Measurements from ENCODE around the gene TM4SF20. TPM values are rescaled to one million over a fixed set of nuclear protein-coding genes. Genes with fewer than 3 reads are reported as not detected.

Gene TM4SF20
- total and polyA plus RNA-seq, 7 donors: 1.5 to 8.4 (median 2.3) TPM; not detected in 4

DNA sequence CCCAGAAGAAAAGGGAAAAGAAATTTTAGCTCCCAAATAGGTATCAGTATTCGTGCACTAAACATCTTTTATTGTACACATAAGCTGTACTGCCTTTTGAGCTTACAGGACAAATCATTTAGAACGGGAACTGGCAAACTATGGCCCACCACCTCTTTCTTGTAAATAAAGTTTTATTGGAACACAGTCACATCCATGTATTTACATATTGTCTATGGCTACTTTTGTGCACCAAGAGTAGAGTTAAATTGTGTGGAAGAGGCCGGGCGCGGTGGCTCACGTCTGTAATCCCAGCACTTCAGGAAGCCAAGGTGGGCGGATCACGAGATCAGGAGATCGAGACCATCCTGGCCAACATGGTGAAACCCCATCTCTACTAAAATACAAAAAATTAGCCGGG is 5.7 kb downstream of the TM4SF20 start:
- DNase-seq: no peak
- intact Hi-C loops (cut with DNase I): no loop called here
- no peaks in the 10 kb centered on the region for H3K4me1 ChIP-seq
- no peak overlapping the region for H3K27ac ChIP-seq
- WGBS, 2 donors: 90 to 91% methylated on average over 10 of the region's 10 CpGs
- no peaks in the 10 kb centered on the region for H3K36me3 ChIP-seq
- H3K27me3 ChIP-seq: peaks cover 0 to 3% (median 0%) of the 10 kb centered on the region in 3 donors
- no peak overlapping the region for H3K4me3 ChIP-seq
- no peaks in the 10 kb centered on the region for H3K9me3 ChIP-seq
- TF ChIP-seq EP300 (IDR thresholded peaks at IDR 0.05) (no peak), POLR2A (IDR thresholded peaks at IDR 0.05) (no peak), POLR2AphosphoS5 (IDR thresholded peaks at IDR 0.05) (no peak)
- TF ChIP-seq, protein P1, sequence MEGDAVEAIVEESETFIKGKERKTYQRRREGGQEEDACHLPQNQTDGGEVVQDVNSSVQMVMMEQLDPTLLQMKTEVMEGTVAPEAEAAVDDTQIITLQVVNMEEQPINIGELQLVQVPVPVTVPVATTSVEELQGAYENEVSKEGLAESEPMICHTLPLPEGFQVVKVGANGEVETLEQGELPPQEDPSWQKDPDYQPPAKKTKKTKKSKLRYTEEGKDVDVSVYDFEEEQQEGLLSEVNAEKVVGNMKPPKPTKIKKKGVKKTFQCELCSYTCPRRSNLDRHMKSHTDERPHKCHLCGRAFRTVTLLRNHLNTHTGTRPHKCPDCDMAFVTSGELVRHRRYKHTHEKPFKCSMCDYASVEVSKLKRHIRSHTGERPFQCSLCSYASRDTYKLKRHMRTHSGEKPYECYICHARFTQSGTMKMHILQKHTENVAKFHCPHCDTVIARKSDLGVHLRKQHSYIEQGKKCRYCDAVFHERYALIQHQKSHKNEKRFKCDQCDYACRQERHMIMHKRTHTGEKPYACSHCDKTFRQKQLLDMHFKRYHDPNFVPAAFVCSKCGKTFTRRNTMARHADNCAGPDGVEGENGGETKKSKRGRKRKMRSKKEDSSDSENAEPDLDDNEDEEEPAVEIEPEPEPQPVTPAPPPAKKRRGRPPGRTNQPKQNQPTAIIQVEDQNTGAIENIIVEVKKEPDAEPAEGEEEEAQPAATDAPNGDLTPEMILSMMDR (IDR thresholded peaks at IDR 0.05): no peak

DNA sequence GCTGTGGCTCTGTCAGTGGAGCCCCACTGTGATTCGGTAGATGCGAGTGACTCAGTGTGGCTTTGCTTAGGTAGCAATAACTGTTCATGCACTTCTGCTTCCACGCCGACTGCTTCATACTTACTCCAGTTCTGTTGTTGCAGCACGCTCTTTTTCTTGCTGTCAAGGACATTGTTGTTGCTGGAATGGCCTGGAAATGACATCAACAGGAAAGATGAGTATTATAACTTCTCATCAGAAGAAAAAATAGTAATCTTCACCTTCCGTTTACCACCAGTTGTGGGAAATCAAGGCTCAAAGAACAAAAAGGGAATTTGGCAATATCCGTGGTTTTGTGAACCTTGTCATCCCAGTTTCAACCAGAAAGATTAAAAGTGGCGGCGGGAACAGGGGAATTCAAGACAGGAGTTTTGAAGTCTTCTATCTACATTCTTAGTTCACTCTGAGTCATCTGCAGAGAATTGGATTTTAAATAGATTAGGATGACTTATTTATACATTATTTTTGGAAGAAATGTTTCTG is 8.3 kb downstream of the TM4SF20 start:
- no peaks in the 10 kb centered on the region for H3K36me3 ChIP-seq
- peak overlapping the region in 1 of 4 donors; percentile 33 for H3K27ac ChIP-seq
- WGBS, 2 donors: 86 to 88% methylated on average over 9 of the region's 9 CpGs
- TF ChIP-seq EP300 (IDR thresholded peaks at IDR 0.05) (peak in 1 of 4 donors; percentile 40), POLR2AphosphoS5 (IDR thresholded peaks at IDR 0.05) (peak in 2 of 4 donors; percentile 16 to 42)
- TF ChIP-seq, protein P1 (IDR thresholded peaks at IDR 0.05): no peak
- intact Hi-C loops (cut with DNase I): no loop called here
- H3K4me1 ChIP-seq: peaks cover 0 to 14% (median 9%) of the 10 kb centered on the region in 4 donors
- H3K27me3 ChIP-seq: no peaks in the 10 kb centered on the region
- no peak overlapping the region for H3K4me3 ChIP-seq
- DNase-seq: peak; percentile 70
- no peaks in the 10 kb centered on the region for H3K9me3 ChIP-seq

DNA sequence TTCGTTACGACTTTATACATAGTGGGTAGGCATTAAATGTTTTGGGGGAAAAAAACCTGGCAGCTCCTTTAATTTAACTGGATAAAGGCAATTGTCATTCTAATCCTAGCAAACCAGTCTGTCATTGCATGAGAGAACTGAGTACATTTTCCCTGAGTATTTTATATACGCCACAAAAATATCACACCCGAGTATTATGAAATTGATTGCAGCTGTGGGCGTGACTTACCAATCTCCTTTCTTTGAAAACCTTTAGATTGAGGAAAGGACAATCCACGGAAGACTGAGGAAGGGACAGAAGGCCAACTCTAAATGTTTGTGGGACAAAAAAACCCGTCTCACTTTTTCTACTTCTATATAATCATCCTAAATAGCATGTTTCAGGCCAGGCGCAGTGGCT is 9.0 kb downstream of the TM4SF20 start:
- H3K9me3 ChIP-seq: no peaks in the 10 kb centered on the region
- TF ChIP-seq POLR2AphosphoS5 (IDR thresholded peaks at IDR 0.05): no peak
- no peak for TF ChIP-seq POLR2A (IDR thresholded peaks at IDR 0.05)
- TF ChIP-seq EP300 (IDR thresholded peaks at IDR 0.05): no peak
- TF ChIP-seq, protein P1 (IDR thresholded peaks at IDR 0.05): no peak
- no peaks in the 10 kb centered on the region for H3K36me3 ChIP-seq
- no peak for DNase-seq
- H3K27ac ChIP-seq: peak overlapping the region in 1 of 4 donors; percentile 33
- H3K27me3 ChIP-seq: no peaks in the 10 kb centered on the region
- intact Hi-C loops (cut with DNase I): no loop called here
- peaks cover 0 to 14% (median 9%) of the 10 kb centered on the region in 4 donors for H3K4me1 ChIP-seq
- H3K4me3 ChIP-seq: no peak overlapping the region
- WGBS, 2 donors: 74 to 83% methylated on average over 8 of the region's 8 CpGs

DNA sequence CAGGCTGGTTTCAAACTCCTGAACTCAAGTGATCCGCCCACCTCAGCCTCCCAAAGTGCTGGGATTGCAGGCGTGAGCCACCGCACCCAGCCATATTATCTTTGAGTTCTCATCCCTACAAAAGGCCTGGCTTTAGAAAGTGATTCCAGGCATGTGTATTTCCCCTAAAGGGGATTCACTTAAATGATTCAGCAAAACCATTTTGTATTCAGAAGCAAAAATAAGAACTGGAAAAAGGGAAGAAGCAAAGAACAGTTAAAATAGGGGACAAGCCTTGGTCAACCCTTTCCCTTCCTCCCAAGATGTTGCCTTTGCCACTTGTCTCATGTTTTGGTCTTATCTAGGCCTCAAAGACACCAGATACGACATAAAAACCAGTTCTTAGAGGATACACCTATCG is 10.5 kb downstream of the TM4SF20 start:
- Histone ChIP-seq H3K4me3 (no peak overlapping the region), H3K27me3 (no peaks in the 10 kb centered on the region), H3K4me1 (peaks cover 0 to 14% (median 9%) of the 10 kb centered on the region in 4 donors), H3K9me3 (no peaks in the 10 kb centered on the region), H3K27ac (no peak overlapping the region), H3K36me3 (no peaks in the 10 kb centered on the region)
- DNase-seq: no peak
- 91 to 93% methylated on average over 5 of the region's 5 CpGs for WGBS, 2 donors
- TF ChIP-seq EP300 (IDR thresholded peaks at IDR 0.05): no peak
- TF ChIP-seq POLR2AphosphoS5 (IDR thresholded peaks at IDR 0.05): no peak
- TF ChIP-seq, protein P1 (IDR thresholded peaks at IDR 0.05): no peak
- no peak for TF ChIP-seq POLR2A (IDR thresholded peaks at IDR 0.05)
- intact Hi-C loops (cut with DNase I): no loop called here

DNA sequence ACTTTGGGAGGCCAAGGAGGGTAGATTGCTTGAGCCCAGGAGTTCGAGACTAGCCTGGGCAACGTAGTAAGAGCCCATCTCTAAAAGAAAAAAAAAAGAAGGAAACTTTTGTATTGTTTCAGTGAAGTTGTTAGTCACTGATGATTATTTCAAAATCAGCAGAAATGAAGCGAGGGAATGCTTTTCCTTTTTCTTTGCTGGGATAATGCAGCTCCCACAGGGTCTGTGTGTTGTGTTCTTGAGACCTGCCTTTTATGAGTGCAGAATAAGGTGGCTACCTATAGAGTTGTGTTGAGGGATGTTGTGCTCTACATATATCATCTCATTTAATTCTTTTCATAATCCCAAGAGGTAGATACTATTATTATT is 11.7 kb downstream of the TM4SF20 start:
- H3K4me1 ChIP-seq: peaks cover 0 to 14% (median 9%) of the 10 kb centered on the region in 4 donors
- no peaks in the 10 kb centered on the region for H3K27me3 ChIP-seq
- TF ChIP-seq EP300 (IDR thresholded peaks at IDR 0.05): no peak
- TF ChIP-seq POLR2A (IDR thresholded peaks at IDR 0.05): no peak
- TF ChIP-seq, protein P1 (IDR thresholded peaks at IDR 0.05): no peak
- no peak for TF ChIP-seq POLR2AphosphoS5 (IDR thresholded peaks at IDR 0.05)
- no peak overlapping the region for H3K4me3 ChIP-seq
- no peak for DNase-seq
- H3K27ac ChIP-seq: peak overlapping the region in 2 of 4 donors; percentile 48 to 54
- intact Hi-C loops (cut with DNase I): no loop called here
- H3K9me3 ChIP-seq: no peaks in the 10 kb centered on the region
- WGBS, 2 donors: 87 to 93% methylated on average over 3 of the region's 3 CpGs
- H3K36me3 ChIP-seq: no peaks in the 10 kb centered on the region

All from sigmoid colon (tissue), 7 donors.